ENCODE data around the gene NUDT8.

DNA sequence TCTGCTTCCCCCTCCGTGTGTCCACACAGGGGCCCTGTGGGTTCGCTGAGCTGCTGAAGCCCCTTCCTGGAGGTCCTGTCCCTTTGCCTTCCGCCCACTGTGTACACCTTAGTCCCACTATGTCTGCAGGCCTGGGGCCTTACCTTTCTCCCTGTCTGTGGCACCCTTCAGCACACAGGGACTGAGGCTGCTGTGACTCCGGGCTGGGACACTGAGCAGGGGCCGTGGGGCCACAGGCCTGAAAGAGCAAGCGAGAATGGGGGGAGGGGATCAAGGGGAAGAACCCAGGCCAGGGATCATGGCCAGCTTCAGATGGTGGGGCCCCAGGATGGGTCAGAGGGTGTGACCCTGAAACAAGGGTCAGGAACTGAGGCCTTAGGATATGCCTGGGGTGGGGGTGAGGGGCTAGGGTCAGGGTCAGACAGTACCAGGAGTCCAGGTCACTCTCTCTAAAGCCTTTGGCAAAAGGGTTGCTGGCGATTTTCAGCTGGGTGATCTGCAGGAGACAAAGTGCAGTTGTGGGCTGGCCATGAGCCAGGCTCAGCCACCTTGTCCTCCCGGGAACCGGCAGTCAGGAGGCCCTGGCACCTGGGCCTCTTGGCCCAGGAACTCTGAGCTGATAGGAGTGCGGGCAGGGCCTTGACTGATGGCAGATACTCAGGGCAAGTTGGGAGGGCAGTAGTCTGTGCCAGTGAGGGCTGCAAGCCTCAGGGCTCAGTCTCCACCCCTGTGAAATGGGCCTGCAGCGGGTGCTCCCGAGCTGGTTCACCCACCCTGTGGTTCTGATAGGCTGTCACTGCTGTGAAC lies 2.6 kb upstream of the NUDT8 start:
- TF ChIP-seq, protein P1, sequence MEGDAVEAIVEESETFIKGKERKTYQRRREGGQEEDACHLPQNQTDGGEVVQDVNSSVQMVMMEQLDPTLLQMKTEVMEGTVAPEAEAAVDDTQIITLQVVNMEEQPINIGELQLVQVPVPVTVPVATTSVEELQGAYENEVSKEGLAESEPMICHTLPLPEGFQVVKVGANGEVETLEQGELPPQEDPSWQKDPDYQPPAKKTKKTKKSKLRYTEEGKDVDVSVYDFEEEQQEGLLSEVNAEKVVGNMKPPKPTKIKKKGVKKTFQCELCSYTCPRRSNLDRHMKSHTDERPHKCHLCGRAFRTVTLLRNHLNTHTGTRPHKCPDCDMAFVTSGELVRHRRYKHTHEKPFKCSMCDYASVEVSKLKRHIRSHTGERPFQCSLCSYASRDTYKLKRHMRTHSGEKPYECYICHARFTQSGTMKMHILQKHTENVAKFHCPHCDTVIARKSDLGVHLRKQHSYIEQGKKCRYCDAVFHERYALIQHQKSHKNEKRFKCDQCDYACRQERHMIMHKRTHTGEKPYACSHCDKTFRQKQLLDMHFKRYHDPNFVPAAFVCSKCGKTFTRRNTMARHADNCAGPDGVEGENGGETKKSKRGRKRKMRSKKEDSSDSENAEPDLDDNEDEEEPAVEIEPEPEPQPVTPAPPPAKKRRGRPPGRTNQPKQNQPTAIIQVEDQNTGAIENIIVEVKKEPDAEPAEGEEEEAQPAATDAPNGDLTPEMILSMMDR (IDR thresholded peaks at IDR 0.05): no peak
- no peak for TF ChIP-seq POLR2A (IDR thresholded peaks at IDR 0.05)
